GM19239 (cell line): Measurements from ENCODE around the gene CDON.

Experiments
- DNase-seq: peaks from one replicate; pipeline ENCODE4 v3.0.0; 2011; ENCODE audit warnings: low spot score; ENCODE audit not compliant: insufficient read length
- FAIRE-seq: peaks from 2 replicates; lab custom pipeline; 2011; peaks lifted over from hg19 to GRCh38; lab: Jason Lieb, UNC

CDON gene, protein sequence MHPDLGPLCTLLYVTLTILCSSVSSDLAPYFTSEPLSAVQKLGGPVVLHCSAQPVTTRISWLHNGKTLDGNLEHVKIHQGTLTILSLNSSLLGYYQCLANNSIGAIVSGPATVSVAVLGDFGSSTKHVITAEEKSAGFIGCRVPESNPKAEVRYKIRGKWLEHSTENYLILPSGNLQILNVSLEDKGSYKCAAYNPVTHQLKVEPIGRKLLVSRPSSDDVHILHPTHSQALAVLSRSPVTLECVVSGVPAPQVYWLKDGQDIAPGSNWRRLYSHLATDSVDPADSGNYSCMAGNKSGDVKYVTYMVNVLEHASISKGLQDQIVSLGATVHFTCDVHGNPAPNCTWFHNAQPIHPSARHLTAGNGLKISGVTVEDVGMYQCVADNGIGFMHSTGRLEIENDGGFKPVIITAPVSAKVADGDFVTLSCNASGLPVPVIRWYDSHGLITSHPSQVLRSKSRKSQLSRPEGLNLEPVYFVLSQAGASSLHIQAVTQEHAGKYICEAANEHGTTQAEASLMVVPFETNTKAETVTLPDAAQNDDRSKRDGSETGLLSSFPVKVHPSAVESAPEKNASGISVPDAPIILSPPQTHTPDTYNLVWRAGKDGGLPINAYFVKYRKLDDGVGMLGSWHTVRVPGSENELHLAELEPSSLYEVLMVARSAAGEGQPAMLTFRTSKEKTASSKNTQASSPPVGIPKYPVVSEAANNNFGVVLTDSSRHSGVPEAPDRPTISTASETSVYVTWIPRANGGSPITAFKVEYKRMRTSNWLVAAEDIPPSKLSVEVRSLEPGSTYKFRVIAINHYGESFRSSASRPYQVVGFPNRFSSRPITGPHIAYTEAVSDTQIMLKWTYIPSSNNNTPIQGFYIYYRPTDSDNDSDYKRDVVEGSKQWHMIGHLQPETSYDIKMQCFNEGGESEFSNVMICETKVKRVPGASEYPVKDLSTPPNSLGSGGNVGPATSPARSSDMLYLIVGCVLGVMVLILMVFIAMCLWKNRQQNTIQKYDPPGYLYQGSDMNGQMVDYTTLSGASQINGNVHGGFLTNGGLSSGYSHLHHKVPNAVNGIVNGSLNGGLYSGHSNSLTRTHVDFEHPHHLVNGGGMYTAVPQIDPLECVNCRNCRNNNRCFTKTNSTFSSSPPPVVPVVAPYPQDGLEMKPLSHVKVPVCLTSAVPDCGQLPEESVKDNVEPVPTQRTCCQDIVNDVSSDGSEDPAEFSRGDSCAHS (N-terminal part only)

DNA sequence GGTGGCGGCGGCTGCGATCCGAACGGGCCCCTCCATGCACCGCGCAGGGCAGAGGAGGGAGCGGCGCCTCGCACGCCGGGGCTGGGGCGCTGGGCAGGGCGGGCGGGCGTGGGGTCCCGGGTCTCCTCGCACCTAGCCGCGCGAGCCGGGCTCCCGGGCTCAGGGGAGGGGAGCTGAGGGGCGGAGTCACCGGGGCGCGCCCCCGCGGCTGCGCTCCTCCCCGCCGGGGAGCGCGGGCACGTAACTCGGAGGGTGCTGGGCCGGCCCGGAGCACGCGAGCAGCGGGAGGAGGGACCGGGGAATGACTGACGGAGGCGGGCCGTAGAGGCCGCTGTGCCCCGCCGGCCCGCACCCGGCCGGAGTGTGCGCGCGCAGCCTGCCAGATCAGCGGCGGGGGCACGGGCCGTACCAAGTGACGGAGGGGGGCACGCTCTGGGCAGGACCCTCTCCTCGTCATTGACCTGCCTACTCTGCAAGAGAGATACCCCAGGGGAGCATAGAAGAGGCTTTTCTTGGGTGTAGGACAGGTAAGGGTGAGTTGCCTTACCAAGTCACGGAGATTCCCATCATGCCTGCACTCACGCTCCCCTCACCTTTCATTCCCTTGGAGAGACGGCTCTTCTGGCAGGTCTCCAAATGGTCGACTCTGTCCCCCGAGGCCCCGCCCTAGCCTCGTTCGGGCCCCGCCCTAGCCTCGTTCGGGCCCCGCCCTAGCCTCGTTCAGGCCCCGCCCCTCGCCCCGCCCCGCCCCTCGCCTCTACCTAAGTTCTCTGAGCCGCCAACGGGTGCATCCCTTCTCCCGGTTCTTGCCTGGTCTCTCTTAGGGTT lies at the start of gene CDON:
CDON (minus strand) TSS at position 188 of the 828 bp plus-strand sequence. CDS start 39,390 bp downstream, outside the sequence.
- FAIRE-seq (peak; percentile 95), DNase-seq (peak; percentile 96)

DNA sequence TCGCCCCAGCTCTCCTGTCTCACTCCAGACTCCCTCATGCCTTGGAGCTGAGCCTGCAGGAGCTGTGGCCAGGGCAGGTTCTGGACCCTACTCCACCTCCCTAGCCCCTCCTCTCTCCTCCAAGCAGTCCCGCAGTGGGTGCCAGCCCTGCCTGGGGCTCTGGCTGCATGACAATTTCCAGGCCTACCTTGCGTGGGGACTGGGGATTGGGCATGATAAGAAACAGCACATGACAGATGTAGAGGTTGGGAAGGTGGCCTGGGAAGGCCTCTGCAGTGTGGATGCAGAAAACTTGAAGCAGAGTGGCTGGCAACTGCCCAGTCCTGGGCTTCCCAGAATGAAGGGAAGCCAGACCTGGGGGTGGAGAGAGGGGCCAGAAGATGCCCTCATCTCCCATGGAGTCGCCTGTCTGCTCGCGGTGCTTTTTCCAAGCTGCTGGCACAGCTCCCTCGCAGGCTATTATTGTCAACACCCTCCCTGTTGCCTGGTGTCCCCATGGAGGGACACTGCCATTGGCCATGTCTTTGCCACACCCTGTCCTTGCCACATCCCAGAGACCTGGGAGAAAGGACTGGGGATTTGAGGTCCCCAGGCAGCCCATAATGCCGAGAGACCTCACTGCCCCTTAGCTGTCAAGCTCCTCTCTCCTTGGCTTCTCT lies 48.9 kb upstream of the CDON start:
- FAIRE-seq, result no peak

DNA sequence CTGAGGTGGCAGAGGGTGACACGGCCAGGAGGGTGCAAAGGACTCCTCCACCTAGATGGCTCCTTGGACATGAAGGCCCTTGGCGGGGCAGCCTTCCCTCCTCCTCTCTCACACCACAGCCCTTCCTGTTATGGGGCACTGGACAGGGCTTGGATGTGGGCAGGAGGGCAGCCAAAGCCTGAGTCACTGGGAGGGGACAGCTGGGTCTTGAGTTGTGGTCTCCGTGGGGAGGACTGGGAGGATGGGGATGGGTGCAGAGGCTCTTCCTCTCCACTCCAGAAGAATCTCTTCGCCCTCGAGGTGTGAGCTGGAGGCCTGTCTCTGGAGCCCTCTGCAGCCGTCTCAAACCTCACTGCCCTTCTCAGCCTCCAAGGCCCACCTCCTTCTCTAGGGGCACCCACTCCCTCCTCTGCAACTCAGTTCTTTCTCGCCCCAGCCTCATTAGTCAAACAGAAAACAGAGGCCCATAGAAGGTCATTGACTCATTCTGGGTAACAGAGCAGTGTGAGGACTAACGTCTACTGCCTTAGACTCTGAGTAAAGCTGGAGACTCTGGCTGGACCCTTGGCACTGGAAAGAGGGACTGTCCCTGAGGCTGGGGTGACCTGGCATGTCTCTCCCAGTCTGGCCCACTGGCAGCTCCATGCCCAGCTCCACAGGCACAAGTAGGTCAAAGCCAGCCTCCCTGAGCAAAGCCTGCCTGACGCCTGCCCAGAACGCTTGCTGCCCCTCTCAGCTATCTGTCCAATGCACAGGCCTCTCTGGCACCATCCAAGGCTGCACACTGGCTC lies 47.5 kb upstream of the CDON start:
- no peak for FAIRE-seq
- DNase-seq, result no peak

More for the DNA sequence above, 48.9 kb upstream of the CDON start:
- no peak for DNase-seq

DNA sequence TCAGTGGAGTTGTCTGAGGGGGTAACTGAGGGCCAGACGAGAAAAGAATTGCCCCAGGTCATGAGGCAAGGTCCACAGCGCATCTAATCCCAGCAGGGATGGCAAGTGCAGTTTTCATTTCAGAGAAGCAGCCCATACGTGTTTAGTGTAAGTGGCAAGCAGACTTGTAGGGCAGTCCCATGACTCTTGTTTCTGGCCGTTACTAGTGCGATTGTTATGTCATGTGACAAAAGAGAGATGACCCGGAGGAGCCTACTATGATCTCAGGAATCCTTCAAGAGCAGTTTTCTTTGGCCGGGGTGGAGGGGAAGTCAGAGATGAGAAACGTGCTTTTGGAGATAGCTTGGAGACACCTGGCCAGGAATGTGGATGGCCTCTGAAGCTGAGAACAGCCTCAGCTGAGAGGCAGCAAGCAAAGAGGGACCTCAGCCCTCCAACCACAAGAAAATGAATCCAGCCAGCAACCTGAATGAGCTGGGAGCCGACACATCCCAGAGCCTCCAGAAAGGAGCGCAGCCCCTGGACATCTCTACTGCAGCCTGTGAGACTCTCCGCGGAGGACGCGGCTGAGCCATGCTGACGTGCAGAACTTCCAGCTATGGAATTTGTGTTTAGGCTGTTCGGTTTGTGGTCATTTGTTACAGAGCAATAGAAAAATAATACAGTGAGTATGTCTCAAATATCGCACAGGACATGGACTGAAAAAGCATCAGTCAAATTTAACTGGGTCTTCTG lies 44.1 kb upstream of the CDON start:
- FAIRE-seq, result no peak

DNA sequence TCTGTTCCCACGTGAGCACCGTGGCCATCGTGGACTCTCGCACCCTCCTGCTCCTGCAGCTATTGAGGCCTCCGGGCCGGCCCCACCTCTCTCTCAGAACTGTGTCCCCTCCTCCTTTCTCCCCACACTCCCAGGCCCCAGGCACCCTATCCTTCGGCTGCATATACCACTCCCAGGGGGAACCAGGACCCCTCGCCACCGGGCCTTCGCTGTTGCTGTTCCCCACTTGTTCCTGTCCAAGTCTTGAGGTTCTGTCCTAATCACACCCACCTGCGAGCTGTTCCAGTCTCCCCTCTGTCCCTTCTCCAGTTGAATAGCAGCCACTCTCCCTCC lies 43.0 kb upstream of the CDON start:
- FAIRE-seq, result no peak
- no peak for DNase-seq

More for the DNA sequence above, 44.1 kb upstream of the CDON start:
- no peak for DNase-seq

DNA sequence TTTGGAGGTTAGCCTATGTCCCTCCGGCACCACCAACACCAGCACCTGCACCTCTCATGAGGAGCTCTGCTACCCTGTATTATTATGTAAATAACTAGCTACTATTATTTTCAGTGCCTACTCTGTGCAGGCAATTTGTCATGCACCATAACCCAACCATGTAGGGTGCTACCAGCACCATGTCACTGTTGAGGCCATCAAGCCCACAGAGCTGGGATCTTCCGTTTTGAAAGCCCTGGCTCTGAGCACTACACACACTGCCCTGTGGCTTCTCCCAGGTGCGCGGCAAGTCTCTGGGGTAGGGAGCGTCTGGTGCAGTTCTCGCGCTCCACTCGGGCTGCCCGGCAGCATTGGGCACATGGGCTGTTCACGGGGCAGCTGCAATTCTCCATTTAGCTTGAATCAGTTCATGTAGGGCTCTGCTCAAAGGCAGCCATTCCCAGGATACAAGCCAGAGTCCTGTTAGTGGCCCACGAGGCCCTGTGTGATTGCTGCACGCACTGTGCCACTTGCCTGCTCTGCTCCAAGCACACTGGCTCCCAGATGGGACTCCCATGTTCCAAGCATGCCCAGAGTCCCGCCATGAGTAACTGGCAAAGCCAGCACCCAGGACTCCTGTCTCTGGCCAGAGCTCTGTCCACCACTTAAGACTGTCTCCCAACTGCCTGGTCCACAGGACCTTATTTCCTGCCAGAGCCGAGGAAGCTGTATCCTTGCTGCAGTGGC lies 42.5 kb upstream of the CDON start:
- DNase-seq (no peak), FAIRE-seq (no peak)

DNA sequence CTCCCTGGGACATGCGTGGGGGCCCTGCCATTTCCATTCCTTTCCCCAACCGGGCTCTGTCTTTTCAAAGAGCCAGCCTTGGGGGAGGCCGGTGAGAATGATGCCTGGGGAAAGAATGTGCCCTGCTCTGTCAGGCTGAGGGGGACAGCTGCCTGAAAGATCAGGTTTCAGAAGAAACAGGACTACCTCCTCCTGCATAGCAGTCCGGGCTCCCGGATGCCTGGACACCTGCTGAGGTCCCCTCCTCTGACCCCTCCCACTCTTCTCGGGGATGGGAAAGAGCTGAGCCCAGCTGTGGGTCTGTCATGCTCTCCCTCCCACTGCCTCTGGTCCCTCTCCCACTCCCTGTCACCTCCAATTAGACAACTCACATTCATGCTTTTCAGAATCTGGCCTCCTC lies 41.8 kb upstream of the CDON start:
- DNase-seq, result no peak
- no peak for FAIRE-seq

DNA sequence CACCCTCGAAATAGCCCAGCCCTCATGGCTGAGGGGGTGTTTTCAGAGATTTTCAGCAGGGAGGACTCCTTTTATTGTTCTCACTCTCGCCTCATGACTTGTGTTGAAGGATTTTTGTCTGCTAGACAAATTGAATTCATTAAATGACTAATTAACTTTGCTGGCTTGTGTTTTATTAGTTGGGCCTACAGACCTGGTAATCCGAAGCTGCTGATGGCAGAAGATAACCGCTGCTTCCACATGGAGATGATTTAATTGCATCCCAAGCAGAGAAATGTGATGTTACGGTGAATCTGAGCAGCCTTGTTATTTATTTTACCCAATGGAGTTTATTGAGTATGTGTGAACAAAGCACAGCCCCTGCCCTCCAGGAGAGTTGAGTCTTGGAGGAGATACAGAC lies 40.5 kb upstream of the CDON start:
- DNase-seq (no peak), FAIRE-seq (no peak)

DNA sequence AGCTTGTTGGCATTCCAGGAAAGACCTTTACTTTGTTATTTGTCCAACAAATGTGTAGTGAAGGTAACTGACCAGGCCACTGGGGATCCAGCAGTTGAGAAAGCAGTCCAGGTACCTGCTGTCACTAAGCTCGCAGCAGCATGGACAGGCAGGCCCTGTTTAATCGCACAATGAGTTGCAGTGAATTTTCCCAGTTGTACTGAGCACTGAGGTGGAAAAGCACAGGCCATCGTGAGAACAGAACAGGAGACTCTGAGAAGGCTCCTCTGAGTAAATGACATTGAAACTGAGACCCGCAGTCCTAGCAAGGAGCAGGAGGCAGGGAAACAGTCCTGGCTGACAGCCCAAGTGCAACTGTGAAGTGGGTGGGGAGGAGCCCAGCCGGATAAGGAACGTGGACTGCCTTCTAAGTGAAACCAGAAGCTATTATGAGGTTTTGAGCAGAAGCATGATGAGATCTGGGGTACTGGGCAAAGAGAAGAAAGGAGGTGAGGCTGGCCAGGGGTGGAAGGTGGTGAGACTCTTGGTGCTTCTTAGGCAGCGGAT lies 39.8 kb upstream of the CDON start:
- no peak for DNase-seq
- no peak for FAIRE-seq

DNA sequence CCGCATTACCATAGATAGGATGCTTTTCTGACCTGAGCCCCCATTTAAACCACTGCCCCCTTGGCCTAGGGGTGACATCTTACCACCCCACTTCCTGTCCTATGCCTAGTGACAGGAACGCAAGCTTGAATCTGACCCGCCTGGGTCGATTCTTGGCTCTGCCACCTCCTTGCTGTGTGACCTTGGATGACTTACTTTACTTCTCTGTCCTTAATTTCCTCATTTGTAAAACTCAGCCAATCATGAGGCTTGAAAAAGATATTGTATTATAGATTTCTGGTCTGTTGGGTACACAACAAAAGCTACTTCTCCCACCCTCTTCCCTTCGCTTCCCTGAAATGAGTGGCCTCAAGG lies 39.2 kb upstream of the CDON start:
- FAIRE-seq, result no peak
- DNase-seq, result no peak

DNA sequence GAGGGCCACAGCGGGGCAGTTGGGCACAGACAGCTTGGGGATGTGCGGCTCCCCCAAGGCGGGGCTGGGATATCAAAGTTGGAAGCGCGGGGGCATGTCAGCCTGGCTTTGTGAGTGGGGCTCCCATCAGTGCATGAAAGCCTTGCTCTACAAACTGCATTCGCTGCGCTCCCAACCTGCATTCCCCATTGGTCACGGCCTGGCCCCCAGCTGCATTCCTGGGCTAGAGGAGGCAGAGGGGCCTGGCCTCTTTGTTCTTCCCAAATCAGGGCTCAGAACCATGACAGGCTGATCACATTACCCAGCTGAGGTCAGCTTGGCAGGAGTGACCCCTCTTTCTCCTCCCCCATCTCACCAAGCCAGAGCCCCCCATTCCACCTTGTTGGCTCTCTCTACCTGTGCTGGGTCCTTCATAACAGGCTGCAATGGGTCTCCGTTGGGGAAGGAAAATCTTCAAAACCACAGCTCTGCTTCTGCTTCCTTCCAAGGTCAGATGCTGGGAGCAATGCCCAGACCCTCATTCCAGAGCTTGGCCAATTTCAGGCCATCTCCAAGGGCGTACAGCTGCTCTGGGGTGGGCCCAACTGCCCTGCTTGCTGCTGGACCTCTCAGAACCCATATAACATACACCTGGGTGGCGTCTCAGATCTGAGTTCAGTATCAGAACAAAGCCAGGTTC lies 38.7 kb upstream of the CDON start:
- FAIRE-seq, result no peak
- no peak for DNase-seq

DNA sequence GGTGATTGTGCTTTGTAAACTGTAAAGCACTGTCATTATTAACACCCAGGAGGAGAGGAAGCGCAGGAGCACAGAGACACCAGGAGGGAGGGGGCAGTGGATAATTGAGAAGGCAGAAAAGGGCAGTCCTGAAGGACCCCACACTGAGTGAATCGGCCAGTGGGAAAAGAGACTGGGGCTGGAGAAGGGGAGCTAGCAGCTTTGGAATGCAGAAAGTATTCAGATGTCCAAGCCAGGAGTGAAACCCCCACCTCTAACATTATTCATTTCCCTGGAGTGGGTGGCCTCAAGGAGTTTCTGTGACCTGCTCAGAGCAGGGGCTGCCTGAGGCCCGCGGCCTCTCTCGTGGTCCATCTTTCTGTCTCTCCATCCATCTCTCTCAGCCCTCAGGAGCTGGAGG lies 38.0 kb upstream of the CDON start:
- FAIRE-seq, result no peak
- DNase-seq, result no peak

DNA sequence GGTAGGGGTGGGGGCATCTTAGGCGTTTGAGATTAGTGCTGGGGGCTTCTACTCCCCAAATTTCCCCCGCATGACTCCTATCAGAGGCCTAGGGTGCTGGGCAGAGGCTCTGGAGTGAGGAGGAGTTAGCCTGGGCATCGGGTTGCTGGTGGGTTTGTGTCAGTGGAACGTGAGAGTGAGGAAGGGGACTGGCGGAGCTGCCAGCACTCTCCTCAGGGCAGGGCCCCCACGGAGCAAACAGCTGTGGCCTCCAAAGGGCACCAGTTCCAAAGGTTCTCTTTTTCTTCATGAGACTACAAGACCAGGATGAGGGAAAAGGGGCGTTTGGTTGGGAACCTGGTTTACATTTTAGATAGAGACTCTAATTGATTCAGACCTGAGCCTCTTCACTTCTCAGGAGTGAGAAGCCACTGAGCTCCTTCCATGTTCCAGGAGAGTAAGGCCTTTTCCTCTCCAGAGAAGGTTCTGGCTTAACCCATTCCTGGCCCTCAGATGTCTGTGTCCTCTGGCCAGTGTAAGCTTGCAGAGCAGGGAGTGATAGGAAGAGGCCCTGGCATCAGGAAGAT lies 35.6 kb upstream of the CDON start:
- DNase-seq (no peak), FAIRE-seq (no peak)

DNA sequence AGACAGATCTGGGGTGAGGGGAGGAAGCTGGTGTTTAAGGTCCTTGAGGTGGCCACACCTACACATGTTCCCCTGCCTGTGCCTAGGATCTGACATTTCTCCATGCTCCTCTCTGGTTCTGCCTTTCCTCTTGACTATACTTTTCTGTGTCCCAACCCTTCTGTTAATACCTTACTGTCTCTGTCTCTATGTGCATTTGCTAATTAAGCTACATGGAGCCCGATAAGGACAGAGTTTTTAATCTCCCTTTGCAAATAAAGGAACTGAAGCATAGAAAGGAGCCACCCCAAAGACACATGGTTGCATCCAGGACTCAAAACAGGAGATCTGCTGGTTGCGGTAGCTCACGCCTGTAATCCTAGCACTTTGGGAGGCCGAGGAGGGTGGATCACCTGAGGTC lies 33.1 kb upstream of the CDON start:
- FAIRE-seq, result no peak
- no peak for DNase-seq

DNA sequence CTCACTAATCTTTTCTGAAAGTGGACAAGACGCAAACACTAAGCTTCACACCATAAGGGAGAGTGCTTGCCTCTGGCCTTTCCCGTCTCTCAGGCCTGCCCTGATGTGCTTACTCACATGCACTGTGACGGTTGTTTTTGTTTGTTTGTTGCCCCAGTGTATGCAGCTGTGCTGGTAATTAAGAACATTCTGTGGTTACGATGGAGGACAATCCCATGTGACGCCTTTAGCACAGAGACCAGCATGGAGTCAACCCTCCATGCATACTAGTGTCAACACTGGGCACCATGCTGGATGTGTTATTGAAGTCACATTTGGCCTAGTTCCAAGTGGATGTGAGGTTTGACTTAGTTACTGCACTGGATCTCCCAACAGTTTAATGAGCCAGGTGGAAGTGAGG lies 27.8 kb upstream of the CDON start:
- DNase-seq (no peak), FAIRE-seq (no peak)

DNA sequence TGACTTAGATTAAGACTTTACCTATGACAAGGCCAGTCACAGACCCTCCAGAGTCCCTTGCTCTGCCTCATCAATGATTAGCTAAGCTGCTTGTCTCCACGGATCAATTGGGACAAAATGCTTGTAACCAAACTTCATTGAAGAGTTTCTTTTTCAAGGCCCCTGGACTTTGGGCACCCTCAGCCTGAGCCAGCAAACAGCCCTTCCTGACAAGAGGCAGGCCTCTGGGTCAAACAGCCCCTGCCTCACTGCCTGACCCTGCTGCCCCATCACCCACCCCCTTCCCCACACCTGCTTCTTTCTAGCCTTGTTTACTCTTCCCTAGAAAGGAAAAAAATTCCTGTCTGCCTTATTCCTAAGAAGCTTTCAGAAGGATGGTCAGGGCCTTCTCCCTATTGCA lies 26.3 kb upstream of the CDON start:
- DNase-seq, result no peak
- FAIRE-seq, result no peak
